ENCODE measurements around the gene MTLN.

DNA sequence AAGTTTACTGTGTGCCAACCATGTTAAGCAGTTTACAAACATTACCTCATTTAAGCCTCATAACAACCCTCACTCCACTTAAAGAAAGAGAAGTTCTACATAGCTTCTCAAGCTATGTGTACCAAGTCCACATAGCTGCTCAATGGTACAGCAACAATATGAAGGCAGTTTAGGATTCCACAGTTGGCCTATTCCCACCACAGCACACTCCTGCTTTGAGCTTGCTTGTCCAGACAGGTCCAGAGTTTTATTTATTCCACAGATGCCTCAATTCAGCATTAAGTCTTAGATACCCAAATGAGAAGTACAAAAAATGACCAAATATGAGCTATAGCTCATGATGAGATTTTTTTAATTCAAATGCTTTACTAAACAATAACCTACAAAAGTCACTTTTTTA lies 32.3 kb downstream of the MTLN start:
- TF ChIP-seq, protein P1, sequence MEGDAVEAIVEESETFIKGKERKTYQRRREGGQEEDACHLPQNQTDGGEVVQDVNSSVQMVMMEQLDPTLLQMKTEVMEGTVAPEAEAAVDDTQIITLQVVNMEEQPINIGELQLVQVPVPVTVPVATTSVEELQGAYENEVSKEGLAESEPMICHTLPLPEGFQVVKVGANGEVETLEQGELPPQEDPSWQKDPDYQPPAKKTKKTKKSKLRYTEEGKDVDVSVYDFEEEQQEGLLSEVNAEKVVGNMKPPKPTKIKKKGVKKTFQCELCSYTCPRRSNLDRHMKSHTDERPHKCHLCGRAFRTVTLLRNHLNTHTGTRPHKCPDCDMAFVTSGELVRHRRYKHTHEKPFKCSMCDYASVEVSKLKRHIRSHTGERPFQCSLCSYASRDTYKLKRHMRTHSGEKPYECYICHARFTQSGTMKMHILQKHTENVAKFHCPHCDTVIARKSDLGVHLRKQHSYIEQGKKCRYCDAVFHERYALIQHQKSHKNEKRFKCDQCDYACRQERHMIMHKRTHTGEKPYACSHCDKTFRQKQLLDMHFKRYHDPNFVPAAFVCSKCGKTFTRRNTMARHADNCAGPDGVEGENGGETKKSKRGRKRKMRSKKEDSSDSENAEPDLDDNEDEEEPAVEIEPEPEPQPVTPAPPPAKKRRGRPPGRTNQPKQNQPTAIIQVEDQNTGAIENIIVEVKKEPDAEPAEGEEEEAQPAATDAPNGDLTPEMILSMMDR (IDR thresholded peaks at IDR 0.05) = no peak
- no peak for TF ChIP-seq POLR2A (IDR thresholded peaks at IDR 0.05)
